ENCODE measurements around the gene SGPP2. TPM values are rescaled to one million over a fixed set of nuclear protein-coding genes. Genes with fewer than 3 reads are reported as not detected.

SGPP2 gene
- total and polyA plus RNA-seq, 4 donors = 0.10 to 1.6 (median 0.54) TPM; not detected in 1

DNA sequence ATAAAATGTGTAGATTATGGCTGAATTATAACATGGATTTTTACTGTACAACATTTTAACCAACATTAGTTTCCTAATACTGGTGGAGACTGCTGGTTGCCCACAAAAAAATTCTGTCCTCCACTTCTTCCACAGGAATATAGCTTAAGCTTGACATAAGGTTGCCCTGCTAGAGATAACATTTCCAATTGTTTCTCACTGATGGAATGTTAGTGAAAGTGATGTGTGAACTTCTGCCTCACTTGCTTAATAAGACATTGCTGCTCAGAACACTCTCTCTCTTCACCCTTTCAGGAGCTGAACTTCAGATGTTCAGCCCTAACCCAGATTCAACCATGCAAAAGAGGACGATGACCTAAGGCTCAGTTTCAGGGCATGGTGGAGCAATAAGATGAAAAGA, 2.7 kb upstream of the SGPP2 start:
- 67 to 90% methylated on average over 1 of the region's 1 CpG for WGBS, 2 donors

DNA sequence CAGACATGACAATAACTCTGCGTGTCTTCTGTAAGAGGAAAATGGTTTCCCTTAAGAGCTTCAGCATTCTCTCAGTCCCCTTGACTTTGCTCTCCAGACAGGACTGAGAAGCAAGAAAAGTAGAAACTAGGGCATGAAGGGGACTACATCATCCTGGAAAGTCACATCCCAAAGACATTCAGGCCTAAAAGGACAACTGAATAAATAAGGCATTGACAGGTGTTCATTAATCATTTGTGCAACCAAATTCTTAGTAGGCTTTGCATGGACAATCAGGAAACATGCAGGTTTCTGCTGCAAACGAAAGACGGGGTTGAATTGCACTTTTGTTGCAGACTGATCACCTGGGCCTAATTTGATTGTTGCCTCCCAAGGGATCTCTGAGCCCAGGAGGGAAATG, 1.2 kb upstream of the SGPP2 start:
- Histone ChIP-seq H3K9me3 (ENCODE audit: control insufficient read depth, low read length) (peaks cover 2% of the 10 kb centered on the region), H3K36me3 (ENCODE audit: control insufficient read depth in 1 of 2, insufficient read depth in 2 of 2, low read length in 1 of 2) (no peaks in the 10 kb centered on the region), H3K27me3 (ENCODE audit: control insufficient read depth in 1 of 2, insufficient read depth in 2 of 2, low read length in 1 of 2) (peaks cover 0 to 4% of the 10 kb centered on the region in 2 donors), H3K27ac (ENCODE audit: low read depth in 1 of 2, low read length in 2 of 2) (no peak overlapping the region), H3K4me1 (ENCODE audit: control insufficient read depth in 1 of 2, insufficient read depth in 2 of 2, low read length in 2 of 2) (no peaks in the 10 kb centered on the region), H3K4me3 (ENCODE audit: low read length in 2 of 2) (no peak overlapping the region)
- intact Hi-C loops (cut with DNase I) = no loop called here
- 67 to 84% methylated on average over 3 of the region's 3 CpGs for WGBS, 2 donors
- no peak for ATAC-seq (ENCODE audit: low FRiP score)
- no peak for DNase-seq

More for the DNA sequence above, 2.7 kb upstream of the SGPP2 start:
- H3K36me3 ChIP-seq (ENCODE audit: control insufficient read depth in 1 of 2, insufficient read depth in 2 of 2, low read length in 1 of 2) = no peaks in the 10 kb centered on the region
- H3K4me3 ChIP-seq (ENCODE audit: low read length in 2 of 2) = no peak overlapping the region
- no peak overlapping the region for H3K27ac ChIP-seq (ENCODE audit: low read depth in 1 of 2, low read length in 2 of 2)
- peaks cover 2% of the 10 kb centered on the region for H3K9me3 ChIP-seq (ENCODE audit: control insufficient read depth, low read length)
- no peak for DNase-seq
- intact Hi-C loops (cut with DNase I) = no loop called here
- H3K4me1 ChIP-seq (ENCODE audit: control insufficient read depth in 1 of 2, insufficient read depth in 2 of 2, low read length in 2 of 2) = no peaks in the 10 kb centered on the region
- peaks cover 0 to 4% of the 10 kb centered on the region in 2 donors for H3K27me3 ChIP-seq (ENCODE audit: control insufficient read depth in 1 of 2, insufficient read depth in 2 of 2, low read length in 1 of 2)
- ATAC-seq (ENCODE audit: low FRiP score) = no peak

DNA sequence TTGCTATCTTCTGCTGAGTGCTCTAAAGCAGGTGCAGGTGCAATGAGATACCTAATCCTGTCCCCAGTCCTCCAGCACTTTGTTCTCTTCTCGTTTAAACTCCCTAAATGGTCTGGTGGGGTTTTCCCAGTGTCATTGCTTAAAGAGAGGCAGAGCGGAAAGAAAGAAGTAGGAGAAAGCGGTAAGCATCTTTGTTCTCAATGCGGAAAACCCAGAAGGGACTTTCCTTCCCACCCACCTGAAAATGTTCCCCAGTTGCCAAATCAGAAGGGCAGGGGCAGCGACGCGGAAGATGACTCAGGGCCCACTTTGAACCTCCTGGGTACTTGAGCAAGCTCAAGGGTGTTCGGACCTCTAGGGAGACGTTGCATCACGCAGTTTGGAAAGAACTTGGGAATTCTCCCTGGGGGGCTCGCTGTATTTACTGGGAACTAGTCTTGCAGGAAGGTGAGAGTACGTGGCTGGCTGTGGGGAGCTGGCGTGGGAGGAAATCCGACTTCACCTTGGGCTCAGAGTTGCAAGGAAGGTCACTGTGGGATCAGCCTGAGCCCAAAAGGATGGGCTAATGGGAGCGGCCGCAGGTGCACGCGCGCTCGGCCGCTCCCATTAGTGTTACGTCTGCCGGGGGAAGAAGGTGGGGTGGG, 589 bp upstream of the SGPP2 start:
- Histone ChIP-seq H3K4me1 (ENCODE audit: control insufficient read depth in 1 of 2, insufficient read depth in 2 of 2, low read length in 2 of 2) (no peaks in the 10 kb centered on the region), H3K36me3 (ENCODE audit: control insufficient read depth in 1 of 2, insufficient read depth in 2 of 2, low read length in 1 of 2) (no peaks in the 10 kb centered on the region), H3K27ac (ENCODE audit: low read depth in 1 of 2, low read length in 2 of 2) (no peak overlapping the region), H3K9me3 (ENCODE audit: control insufficient read depth, low read length) (peaks cover 2% of the 10 kb centered on the region), H3K4me3 (ENCODE audit: low read length in 2 of 2) (no peak overlapping the region), H3K27me3 (ENCODE audit: control insufficient read depth in 1 of 2, insufficient read depth in 2 of 2, low read length in 1 of 2) (peaks cover 0 to 4% of the 10 kb centered on the region in 2 donors)
- intact Hi-C loops (cut with DNase I) = no loop called here
- no peak for DNase-seq
- no peak for ATAC-seq (ENCODE audit: low FRiP score)
- 21 to 33% methylated on average over 23 of the region's 23 CpGs for WGBS, 2 donors

GRCh38 chr2:222424729-222425671, 657 bp downstream of the SGPP2 start:
- 2 to 5% methylated on average over 62 to 74 of the region's 74 CpGs for WGBS, 2 donors
- ATAC-seq (ENCODE audit: low FRiP score) (no peak), DNase-seq (peak in 1 of 2 donors; percentile 48)
- Histone ChIP-seq H3K27ac (ENCODE audit: low read depth in 1 of 2, low read length in 2 of 2) (no peak overlapping the region), H3K4me3 (ENCODE audit: low read length in 2 of 2) (peak overlapping the region in 1 of 2 donors; percentile 19), H3K9me3 (ENCODE audit: control insufficient read depth, low read length) (peaks cover 2% of the 10 kb centered on the region), H3K36me3 (ENCODE audit: control insufficient read depth in 1 of 2, insufficient read depth in 2 of 2, low read length in 1 of 2) (no peaks in the 10 kb centered on the region), H3K27me3 (ENCODE audit: control insufficient read depth in 1 of 2, insufficient read depth in 2 of 2, low read length in 1 of 2) (peaks cover 0 to 4% of the 10 kb centered on the region in 2 donors), H3K4me1 (ENCODE audit: control insufficient read depth in 1 of 2, insufficient read depth in 2 of 2, low read length in 2 of 2) (no peaks in the 10 kb centered on the region)
- intact Hi-C loops (cut with DNase I) = no loop called here

GRCh38 chr2:222427646-222428301, 3.4 kb downstream of the SGPP2 start:
- no peaks in the 10 kb centered on the region for H3K4me1 ChIP-seq (ENCODE audit: control insufficient read depth in 1 of 2, insufficient read depth in 2 of 2, low read length in 2 of 2)
- no peak for ATAC-seq (ENCODE audit: low FRiP score)
- peaks cover 0 to 4% of the 10 kb centered on the region in 2 donors for H3K27me3 ChIP-seq (ENCODE audit: control insufficient read depth in 1 of 2, insufficient read depth in 2 of 2, low read length in 1 of 2)
- H3K36me3 ChIP-seq (ENCODE audit: control insufficient read depth in 1 of 2, insufficient read depth in 2 of 2, low read length in 1 of 2) = no peaks in the 10 kb centered on the region
- H3K9me3 ChIP-seq (ENCODE audit: control insufficient read depth, low read length) = no peaks in the 10 kb centered on the region
- DNase-seq = no peak
- no peak overlapping the region for H3K27ac ChIP-seq (ENCODE audit: low read depth in 1 of 2, low read length in 2 of 2)
- H3K4me3 ChIP-seq (ENCODE audit: low read length in 2 of 2) = no peak overlapping the region
- intact Hi-C loops (cut with DNase I) = no loop called here
- 49 to 62% methylated on average over 3 of the region's 3 CpGs for WGBS, 2 donors

- intact Hi-C loops (cut with DNase I) = no loop called here
- 77 to 83% methylated on average over 3 of the region's 3 CpGs for WGBS, 2 donors
- no peak overlapping the region for H3K27ac ChIP-seq (ENCODE audit: low read depth in 1 of 2, low read length in 2 of 2)
- no peak for DNase-seq
- H3K4me1 ChIP-seq (ENCODE audit: control insufficient read depth in 1 of 2, insufficient read depth in 2 of 2, low read length in 2 of 2) = no peaks in the 10 kb centered on the region
- no peaks in the 10 kb centered on the region for H3K36me3 ChIP-seq (ENCODE audit: control insufficient read depth in 1 of 2, insufficient read depth in 2 of 2, low read length in 1 of 2)
- no peak for ATAC-seq (ENCODE audit: low FRiP score)
- no peaks in the 10 kb centered on the region for H3K9me3 ChIP-seq (ENCODE audit: control insufficient read depth, low read length)
- no peak overlapping the region for H3K4me3 ChIP-seq (ENCODE audit: low read length in 2 of 2)
- peaks cover 0 to 1% of the 10 kb centered on the region in 2 donors for H3K27me3 ChIP-seq (ENCODE audit: control insufficient read depth in 1 of 2, insufficient read depth in 2 of 2, low read length in 1 of 2)
Measured at GRCh38 chr2:222430071-222430470, 5.7 kb downstream of the SGPP2 start.

DNA sequence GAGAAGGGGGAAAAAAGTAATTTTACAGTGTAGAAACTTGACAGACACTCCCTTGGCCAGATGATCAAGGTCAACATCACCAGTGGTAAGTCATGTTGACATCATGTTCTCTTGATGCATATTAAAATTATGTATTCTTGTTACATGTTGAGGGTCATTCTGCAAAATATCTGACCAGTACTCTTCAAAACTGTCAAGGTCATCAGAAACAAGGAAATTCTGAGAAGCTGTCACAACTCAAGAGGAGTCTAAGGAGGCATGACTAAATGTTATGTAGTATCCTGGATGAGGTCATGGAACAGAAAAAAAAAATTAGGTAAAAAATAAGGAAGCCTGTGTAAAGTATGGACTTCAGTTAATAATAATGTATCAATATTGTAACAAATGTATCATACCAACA, 6.3 kb downstream of the SGPP2 start:
- Histone ChIP-seq H3K4me1 (ENCODE audit: control insufficient read depth in 1 of 2, insufficient read depth in 2 of 2, low read length in 2 of 2) (no peaks in the 10 kb centered on the region), H3K9me3 (ENCODE audit: control insufficient read depth, low read length) (no peaks in the 10 kb centered on the region), H3K27me3 (ENCODE audit: control insufficient read depth in 1 of 2, insufficient read depth in 2 of 2, low read length in 1 of 2) (no peaks in the 10 kb centered on the region), H3K36me3 (ENCODE audit: control insufficient read depth in 1 of 2, insufficient read depth in 2 of 2, low read length in 1 of 2) (no peaks in the 10 kb centered on the region), H3K4me3 (ENCODE audit: low read length in 2 of 2) (no peak overlapping the region), H3K27ac (ENCODE audit: low read depth in 1 of 2, low read length in 2 of 2) (no peak overlapping the region)
- intact Hi-C loops (cut with DNase I) = no loop called here
- ATAC-seq (ENCODE audit: low FRiP score) (no peak), DNase-seq (no peak)

DNA sequence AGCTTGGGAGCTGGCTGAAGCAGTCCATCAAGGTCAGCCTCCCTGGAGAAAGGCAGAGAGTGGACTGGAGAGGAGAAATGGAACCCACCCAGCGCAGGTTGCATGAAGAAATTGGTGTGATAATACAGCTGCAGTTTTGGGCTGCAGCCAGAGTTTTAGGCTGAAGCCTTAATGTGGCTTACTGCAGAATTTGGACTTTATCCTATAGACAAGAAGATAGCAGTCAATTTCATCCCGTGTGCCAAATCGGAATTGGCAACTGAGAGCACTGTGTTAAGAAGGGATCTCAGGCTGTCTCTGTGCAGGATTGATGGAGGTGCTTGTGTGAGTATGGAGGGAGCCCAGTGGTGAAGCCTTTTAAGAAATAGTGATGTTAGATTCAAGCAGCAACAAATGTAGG, 7.5 kb downstream of the SGPP2 start:
- WGBS, 2 donors = 79 to 83% methylated on average over 3 of the region's 3 CpGs
- Histone ChIP-seq H3K4me3 (ENCODE audit: low read length in 2 of 2) (no peak overlapping the region), H3K27ac (ENCODE audit: low read depth in 1 of 2, low read length in 2 of 2) (no peak overlapping the region), H3K9me3 (ENCODE audit: control insufficient read depth, low read length) (no peaks in the 10 kb centered on the region), H3K4me1 (ENCODE audit: control insufficient read depth in 1 of 2, insufficient read depth in 2 of 2, low read length in 2 of 2) (no peaks in the 10 kb centered on the region), H3K27me3 (ENCODE audit: control insufficient read depth in 1 of 2, insufficient read depth in 2 of 2, low read length in 1 of 2) (no peaks in the 10 kb centered on the region), H3K36me3 (ENCODE audit: control insufficient read depth in 1 of 2, insufficient read depth in 2 of 2, low read length in 1 of 2) (no peaks in the 10 kb centered on the region)
- intact Hi-C loops (cut with DNase I) = no loop called here
- no peak for ATAC-seq (ENCODE audit: low FRiP score)
- no peak for DNase-seq

Measured in aorta (tissue), 5 donors.